ENCODE results near the gene NRN1L. TPM values are rescaled to one million over a fixed set of nuclear protein-coding genes. Genes with fewer than 3 reads are reported as not detected.

NRN1L gene
- total RNA-seq, 1 donor from 2014 or later = 1.1 TPM

GRCh38 chr16:67872631-67873434 is 11.9 kb upstream of the NRN1L start, which contains the start of gene EDC4:
Gene EDC4, plus strand, starts transcription at chr16:67873052. Its CDS starts 210 bp downstream, at chr16:67873262.
- no peak for TF ChIP-seq CTCF (IDR thresholded peaks at IDR 0.05; ENCODE audit: insufficient read depth, low read length, poor library complexity, severe bottlenecking)
- H3K27me3 ChIP-seq (ENCODE audit: control insufficient read depth, insufficient read depth, low read length) = no peaks in the 10 kb centered on the region
- DNase-seq (ENCODE audit: low read depth) = no peak
- H3K4me3 ChIP-seq (ENCODE audit: low read depth, low read length) = peak within 1 kb of the TSS; percentile 80
- peaks cover 4% of the 10 kb centered on the region for H3K36me3 ChIP-seq (ENCODE audit: control insufficient read depth, insufficient read depth, low read length)

- H3K4me3 ChIP-seq (ENCODE audit: low read depth, low read length) = peak overlapping the region; percentile 80
- peaks cover 4% of the 10 kb centered on the region for H3K36me3 ChIP-seq (ENCODE audit: control insufficient read depth, insufficient read depth, low read length)
- H3K27me3 ChIP-seq (ENCODE audit: control insufficient read depth, insufficient read depth, low read length) = no peaks in the 10 kb centered on the region
- TF ChIP-seq CTCF (IDR thresholded peaks at IDR 0.05; ENCODE audit: insufficient read depth, low read length, poor library complexity, severe bottlenecking) = no peak
- DNase-seq (ENCODE audit: low read depth) = no peak
These were observed 11.0 kb upstream of the NRN1L start for GRCh38 chr16:67873435-67874370.

GRCh38 chr16:67874372-67874771 is 10.3 kb upstream of the NRN1L start:
- no peak for DNase-seq (ENCODE audit: low read depth)
- Histone ChIP-seq H3K4me3 (ENCODE audit: low read depth, low read length) (no peak overlapping the region), H3K27me3 (ENCODE audit: control insufficient read depth, insufficient read depth, low read length) (no peaks in the 10 kb centered on the region), H3K36me3 (ENCODE audit: control insufficient read depth, insufficient read depth, low read length) (peaks cover 4% of the 10 kb centered on the region)
- TF ChIP-seq CTCF (IDR thresholded peaks at IDR 0.05; ENCODE audit: insufficient read depth, low read length, poor library complexity, severe bottlenecking) = no peak

GRCh38 chr16:67877064-67877463 is 7.6 kb upstream of the NRN1L start:
- Histone ChIP-seq H3K36me3 (ENCODE audit: control insufficient read depth, insufficient read depth, low read length) (peaks cover 2% of the 10 kb centered on the region), H3K4me3 (ENCODE audit: low read depth, low read length) (no peak overlapping the region), H3K27me3 (ENCODE audit: control insufficient read depth, insufficient read depth, low read length) (no peaks in the 10 kb centered on the region)
- DNase-seq (ENCODE audit: low read depth) = no peak
- TF ChIP-seq CTCF (IDR thresholded peaks at IDR 0.05; ENCODE audit: insufficient read depth, low read length, poor library complexity, severe bottlenecking) = no peak

- TF ChIP-seq CTCF (IDR thresholded peaks at IDR 0.05; ENCODE audit: insufficient read depth, low read length, poor library complexity, severe bottlenecking) = no peak
- no peaks in the 10 kb centered on the region for H3K27me3 ChIP-seq (ENCODE audit: control insufficient read depth, insufficient read depth, low read length)
- H3K4me3 ChIP-seq (ENCODE audit: low read depth, low read length) = no peak overlapping the region
- H3K36me3 ChIP-seq (ENCODE audit: control insufficient read depth, insufficient read depth, low read length) = peaks cover 4% of the 10 kb centered on the region
- no peak for DNase-seq (ENCODE audit: low read depth)
These were observed 6.5 kb upstream of the NRN1L start for GRCh38 chr16:67878232-67878631.

Data from kidney epithelial cell (primary cell).